ENCODE results near the gene APOB. TPM values are rescaled to one million over a fixed set of nuclear protein-coding genes. Genes with fewer than 3 reads are reported as not detected.
A peak's percentile ranks its signal among the peaks of the same experiment; 100 is the strongest.

The APOB gene
- total and polyA plus RNA-seq, 8 donors: under 0.01 to 30.7 (median 0.72) TPM; not detected in 3

GRCh38 chr2:21050164-21050563, 6.3 kb upstream of the APOB start:
- TF ChIP-seq POLR2AphosphoS5 (IDR thresholded peaks at IDR 0.05) (no peak), POLR2A (IDR thresholded peaks at IDR 0.05) (no peak)
- Histone ChIP-seq H3K4me3 (no peak overlapping the region), H3K9me3 (no peaks in the 10 kb centered on the region), H3K27ac (no peak overlapping the region), H3K36me3 (no peaks in the 10 kb centered on the region), H3K4me1 (peaks cover 0 to 4% (median 0%) of the 10 kb centered on the region in 4 donors), H3K27me3 (peaks cover 0 to 4% (median under 1%) of the 10 kb centered on the region in 3 donors)
- DNase-seq: no peak
- intact Hi-C loops (cut with DNase I; ENCODE audit: low total_unique reads): no loop called here

- peaks cover 11 to 19% (median 15%) of the 10 kb centered on the region in 4 donors for H3K4me1 ChIP-seq
- no peaks in the 10 kb centered on the region for H3K36me3 ChIP-seq
- intact Hi-C loops (cut with DNase I; ENCODE audit: low total_unique reads): loop anchor here (10.0 kb wide), 1 partner anchor 67 kb away; no protein-coding TSS in a partner anchor
- H3K9me3 ChIP-seq: no peaks in the 10 kb centered on the region
- WGBS, 5 donors: 29 to 41% (median 33%) methylated on average over 8 of the region's 8 CpGs
- H3K4me3 ChIP-seq: no peak overlapping the region
- H3K27me3 ChIP-seq: peaks cover 0 to 30% (median 18%) of the 10 kb centered on the region in 3 donors
- no peak overlapping the region for H3K27ac ChIP-seq
- TF ChIP-seq POLR2A (IDR thresholded peaks at IDR 0.05): no peak
- no peak for TF ChIP-seq CTCF (IDR thresholded peaks at IDR 0.05)
- no peak for TF ChIP-seq EP300 (IDR thresholded peaks at IDR 0.05)
- no peak for TF ChIP-seq POLR2AphosphoS5 (IDR thresholded peaks at IDR 0.05)
- DNase-seq: peak; percentile 52 to 58
Observed at GRCh38 chr2:21047141-21048009, 3.5 kb upstream of the APOB start.

GRCh38 chr2:21046506-21046905, 2.6 kb upstream of the APOB start:
- TF ChIP-seq POLR2AphosphoS5 (IDR thresholded peaks at IDR 0.05) (no peak), EP300 (IDR thresholded peaks at IDR 0.05) (no peak), CTCF (IDR thresholded peaks at IDR 0.05) (no peak), POLR2A (IDR thresholded peaks at IDR 0.05) (no peak)
- H3K27ac ChIP-seq: no peak overlapping the region
- WGBS, 5 donors: 58 to 72% (median 70%) methylated on average over 2 of the region's 2 CpGs
- no peaks in the 10 kb centered on the region for H3K36me3 ChIP-seq
- DNase-seq: no peak
- intact Hi-C loops (cut with DNase I; ENCODE audit: low total_unique reads): loop anchor here (10.0 kb wide), 1 partner anchor 68 kb away; no protein-coding TSS in a partner anchor
- H3K4me1 ChIP-seq: peaks cover 11 to 19% (median 15%) of the 10 kb centered on the region in 4 donors
- H3K4me3 ChIP-seq: no peak overlapping the region
- peaks cover 0 to 36% (median 18%) of the 10 kb centered on the region in 3 donors for H3K27me3 ChIP-seq
- no peaks in the 10 kb centered on the region for H3K9me3 ChIP-seq

GRCh38 chr2:21044694-21045371, 960 bp upstream of the APOB start:
- 72 to 80% (median 74%) methylated on average over 20 of the region's 20 CpGs for WGBS, 5 donors

More at GRCh38 chr2:21044694-21045371, 960 bp upstream of the APOB start:
- Histone ChIP-seq H3K4me1 (peaks cover 11 to 21% (median 15%) of the 10 kb centered on the region in 4 donors), H3K36me3 (no peaks in the 10 kb centered on the region), H3K4me3 (no peak overlapping the region), H3K27ac (no peak overlapping the region), H3K9me3 (no peaks in the 10 kb centered on the region), H3K27me3 (peaks cover 0 to 36% (median 18%) of the 10 kb centered on the region in 3 donors)
- peak in 1 of 2 donors; percentile 8 for DNase-seq
- intact Hi-C loops (cut with DNase I; ENCODE audit: low total_unique reads): loop anchor here (5.0 to 10.0 kb wide), 2 partner anchors 70 to 272 kb away; no protein-coding TSS in a partner anchor
- no peak for TF ChIP-seq POLR2A (IDR thresholded peaks at IDR 0.05)
